ENCODE data around the gene CLIC2.
"Not testable (repeated sequence)": the region's sequence is repeated elsewhere in the genome, so short reads cannot be mapped to it uniquely, and the experiment has no call there.

- TF ChIP-seq, protein P1, sequence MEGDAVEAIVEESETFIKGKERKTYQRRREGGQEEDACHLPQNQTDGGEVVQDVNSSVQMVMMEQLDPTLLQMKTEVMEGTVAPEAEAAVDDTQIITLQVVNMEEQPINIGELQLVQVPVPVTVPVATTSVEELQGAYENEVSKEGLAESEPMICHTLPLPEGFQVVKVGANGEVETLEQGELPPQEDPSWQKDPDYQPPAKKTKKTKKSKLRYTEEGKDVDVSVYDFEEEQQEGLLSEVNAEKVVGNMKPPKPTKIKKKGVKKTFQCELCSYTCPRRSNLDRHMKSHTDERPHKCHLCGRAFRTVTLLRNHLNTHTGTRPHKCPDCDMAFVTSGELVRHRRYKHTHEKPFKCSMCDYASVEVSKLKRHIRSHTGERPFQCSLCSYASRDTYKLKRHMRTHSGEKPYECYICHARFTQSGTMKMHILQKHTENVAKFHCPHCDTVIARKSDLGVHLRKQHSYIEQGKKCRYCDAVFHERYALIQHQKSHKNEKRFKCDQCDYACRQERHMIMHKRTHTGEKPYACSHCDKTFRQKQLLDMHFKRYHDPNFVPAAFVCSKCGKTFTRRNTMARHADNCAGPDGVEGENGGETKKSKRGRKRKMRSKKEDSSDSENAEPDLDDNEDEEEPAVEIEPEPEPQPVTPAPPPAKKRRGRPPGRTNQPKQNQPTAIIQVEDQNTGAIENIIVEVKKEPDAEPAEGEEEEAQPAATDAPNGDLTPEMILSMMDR (IDR thresholded peaks at IDR 0.05; ENCODE audit: insufficient read depth, low read length): not testable (repeated sequence)
- TF ChIP-seq GABPA, POLR2AphosphoS5 (IDR thresholded peaks at IDR 0.05; ENCODE audit: low read depth): not testable (repeated sequence)
Observed at GRCh38 chrX:155373777-155374458, 39.5 kb upstream of the CLIC2 start.

All from HL-60 (cell line).